PFSK-1 (cell line): ENCODE measurements around the gene SPATS2L.

Experiments used
- FOXP2 ChIP-seq: optimal IDR thresholded peaks from 2 replicates; pipeline ENCODE3; 2011; ENCODE audit warnings: borderline replicate concordance, control low read depth, inconsistent platforms; ENCODE audit not compliant: insufficient read depth; ENCODE audit errors: extremely low read length, extremely low read depth
- POLR2AphosphoS5 ChIP-seq: IDR thresholded peaks from 2 replicates; pipeline ENCODE4 v1.6.1; 2012; ENCODE audit warnings: low read depth, mild to moderate bottlenecking, control low read depth, low read length, moderate library complexity
- REST ChIP-seq, 2 experiments: IDR thresholded peaks; 2 replicates each; pipeline versions ENCODE4 v1.6.1 to v1.8.0; 2011 to 2012; ENCODE audit warnings: low read depth in 2 of 2, low read length in 2 of 2, control low read depth in 1 of 2, inconsistent platforms in 1 of 2, mild to moderate bottlenecking in 1 of 2, moderate library complexity in 1 of 2; ENCODE audit not compliant: insufficient read depth in 1 of 2
- SIN3A ChIP-seq: IDR thresholded peaks from 2 replicates; pipeline ENCODE4 v1.6.1; 2012; ENCODE audit warnings: mild to moderate bottlenecking, low read length, moderate library complexity, borderline replicate concordance; ENCODE audit not compliant: insufficient read depth
- TAF1 ChIP-seq: IDR thresholded peaks from 2 replicates; pipeline ENCODE4 v1.6.1; 2012; ENCODE audit warnings: low read length, control low read depth, borderline replicate concordance; ENCODE audit not compliant: insufficient read depth

SPATS2L gene

GRCh38 chr2:200385063-200385635 is 78.7 kb downstream of the SPATS2L start:
- TF ChIP-seq REST (IDR thresholded peaks at IDR 0.05; ENCODE audit: insufficient read depth in 1 of 2, low read depth in 2 of 2, low read length in 2 of 2): no peak
- TF ChIP-seq POLR2AphosphoS5: no peak
- no peak for TF ChIP-seq TAF1
- TF ChIP-seq SIN3A: no peak
- TF ChIP-seq FOXP2: no peak

GRCh38 chr2:200393191-200393590 is 86.7 kb downstream of the SPATS2L start:
- no peak for TF ChIP-seq POLR2AphosphoS5
- no peak for TF ChIP-seq SIN3A
- TF ChIP-seq TAF1: no peak
- TF ChIP-seq FOXP2: no peak
- TF ChIP-seq REST (IDR thresholded peaks at IDR 0.05; ENCODE audit: insufficient read depth in 1 of 2, low read depth in 2 of 2, low read length in 2 of 2): no peak

GRCh38 chr2:200394045-200394444 is 87.6 kb downstream of the SPATS2L start:
- no peak for TF ChIP-seq FOXP2
- no peak for TF ChIP-seq SIN3A
- no peak for TF ChIP-seq POLR2AphosphoS5
- TF ChIP-seq TAF1: no peak
- no peak for TF ChIP-seq REST (IDR thresholded peaks at IDR 0.05; ENCODE audit: insufficient read depth in 1 of 2, low read depth in 2 of 2, low read length in 2 of 2)

GRCh38 chr2:200396781-200397242 is 90.3 kb downstream of the SPATS2L start:
- TF ChIP-seq REST (IDR thresholded peaks at IDR 0.05; ENCODE audit: insufficient read depth in 1 of 2, low read depth in 2 of 2, low read length in 2 of 2): no peak
- TF ChIP-seq POLR2AphosphoS5: no peak
- no peak for TF ChIP-seq TAF1
- no peak for TF ChIP-seq SIN3A
- TF ChIP-seq FOXP2: no peak

GRCh38 chr2:200397785-200398184 is 91.3 kb downstream of the SPATS2L start:
- TF ChIP-seq REST (IDR thresholded peaks at IDR 0.05; ENCODE audit: insufficient read depth in 1 of 2, low read depth in 2 of 2, low read length in 2 of 2) (no peak), POLR2AphosphoS5 (no peak), SIN3A (no peak), FOXP2 (no peak), TAF1 (no peak)
